ENCODE data around the gene JOSD1.

The JOSD1 gene

GRCh38 chr22:38732251-38732815 is 31.6 kb upstream of the JOSD1 start:
- no peak for DNase-seq

- no peak for DNase-seq
Measured at GRCh38 chr22:38731703-38732161, 31.0 kb upstream of the JOSD1 start.

GRCh38 chr22:38730411-38730871 is 29.7 kb upstream of the JOSD1 start:
- DNase-seq, result no peak

GRCh38 chr22:38729946-38730345 is 29.2 kb upstream of the JOSD1 start:
- DNase-seq, result no peak

GRCh38 chr22:38728871-38729796 is 28.4 kb upstream of the JOSD1 start:
- DNase-seq, result no peak

GRCh38 chr22:38727530-38728451 is 27.0 kb upstream of the JOSD1 start:
- no peak for DNase-seq

- no peak for DNase-seq
Measured at GRCh38 chr22:38727123-38727522, 26.4 kb upstream of the JOSD1 start.

- no peak for DNase-seq
Measured at GRCh38 chr22:38725900-38726655, 25.3 kb upstream of the JOSD1 start.

- DNase-seq, result no peak
Measured at GRCh38 chr22:38724926-38725571, 24.3 kb upstream of the JOSD1 start.

GRCh38 chr22:38724176-38724575 is 23.4 kb upstream of the JOSD1 start:
- no peak for DNase-seq

- no peak for DNase-seq
Measured at GRCh38 chr22:38721551-38721950, 20.8 kb upstream of the JOSD1 start.

- DNase-seq, result no peak
Measured at GRCh38 chr22:38720350-38720749, 19.6 kb upstream of the JOSD1 start.

GRCh38 chr22:38719196-38719595 is 18.5 kb upstream of the JOSD1 start:
- DNase-seq, result no peak

- no peak for DNase-seq
Measured at GRCh38 chr22:38718414-38718813, 17.7 kb upstream of the JOSD1 start.

- DNase-seq, result no peak
Measured at GRCh38 chr22:38717244-38717643, 16.5 kb upstream of the JOSD1 start.

- DNase-seq, result no peak
Measured at GRCh38 chr22:38716826-38717225, 16.1 kb upstream of the JOSD1 start.

- DNase-seq, result no peak
Measured at GRCh38 chr22:38716271-38716670, 15.5 kb upstream of the JOSD1 start.

GRCh38 chr22:38715852-38716251 is 15.1 kb upstream of the JOSD1 start:
- no peak for DNase-seq

GRCh38 chr22:38715176-38715764 is 14.5 kb upstream of the JOSD1 start:
- DNase-seq, result peak; percentile 5

GRCh38 chr22:38713921-38714320 is 13.2 kb upstream of the JOSD1 start:
- no peak for DNase-seq

- no peak for DNase-seq
Measured at GRCh38 chr22:38712486-38713207, 11.9 kb upstream of the JOSD1 start.
